Lower leg skin (tissue), 3 donors: ENCODE data around the gene TYSND1.

ENCODE experiments used
- POLR2A ChIP-seq, 2 donors: fragments of 450-650 bp; IDR thresholded peaks; one replicate each; pipeline ENCODE4 v1.6.1; 2016 to 2017; ENCODE audit warnings: antibody characterized with exemption in 2 of 2, mild to moderate bottlenecking in 1 of 2, moderate library complexity in 1 of 2
- TF ChIP-seq, protein P1 (sequence below), 3 donors: fragments of 450-650 bp; IDR thresholded peaks; one replicate each; pipeline ENCODE4 v1.5.1; 2016; ENCODE audit warnings: antibody characterized with exemption in 3 of 3, mild to moderate bottlenecking in 3 of 3, moderate library complexity in 2 of 3

DNA sequence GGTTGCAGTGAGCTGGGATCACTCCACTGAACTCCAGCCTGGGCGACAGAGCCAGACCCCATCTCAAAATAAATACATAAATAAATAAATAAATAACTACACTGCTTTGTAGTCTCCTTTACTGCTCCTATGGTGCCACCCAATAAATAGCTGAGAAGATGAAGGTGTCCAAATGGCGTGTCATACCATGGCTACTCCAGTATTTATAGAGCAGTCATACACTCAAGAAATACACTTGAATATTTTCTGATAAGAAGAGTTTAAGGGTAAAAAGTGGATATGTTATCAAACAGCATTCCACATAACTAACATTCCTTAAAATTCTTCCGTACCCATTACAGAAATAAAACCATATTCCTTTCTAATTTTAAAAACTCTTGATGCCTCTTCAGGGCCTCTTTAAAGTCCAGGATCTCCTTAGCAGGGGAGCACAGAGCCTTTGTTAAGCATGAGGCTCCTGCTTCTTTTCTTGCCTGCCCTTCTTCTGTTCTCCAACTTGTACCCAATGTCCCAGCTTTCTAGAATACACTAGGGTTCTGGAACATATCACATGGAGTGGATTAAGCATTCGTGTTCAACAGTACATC is 31.7 kb upstream of the TYSND1 start:
- TF ChIP-seq, protein P1, sequence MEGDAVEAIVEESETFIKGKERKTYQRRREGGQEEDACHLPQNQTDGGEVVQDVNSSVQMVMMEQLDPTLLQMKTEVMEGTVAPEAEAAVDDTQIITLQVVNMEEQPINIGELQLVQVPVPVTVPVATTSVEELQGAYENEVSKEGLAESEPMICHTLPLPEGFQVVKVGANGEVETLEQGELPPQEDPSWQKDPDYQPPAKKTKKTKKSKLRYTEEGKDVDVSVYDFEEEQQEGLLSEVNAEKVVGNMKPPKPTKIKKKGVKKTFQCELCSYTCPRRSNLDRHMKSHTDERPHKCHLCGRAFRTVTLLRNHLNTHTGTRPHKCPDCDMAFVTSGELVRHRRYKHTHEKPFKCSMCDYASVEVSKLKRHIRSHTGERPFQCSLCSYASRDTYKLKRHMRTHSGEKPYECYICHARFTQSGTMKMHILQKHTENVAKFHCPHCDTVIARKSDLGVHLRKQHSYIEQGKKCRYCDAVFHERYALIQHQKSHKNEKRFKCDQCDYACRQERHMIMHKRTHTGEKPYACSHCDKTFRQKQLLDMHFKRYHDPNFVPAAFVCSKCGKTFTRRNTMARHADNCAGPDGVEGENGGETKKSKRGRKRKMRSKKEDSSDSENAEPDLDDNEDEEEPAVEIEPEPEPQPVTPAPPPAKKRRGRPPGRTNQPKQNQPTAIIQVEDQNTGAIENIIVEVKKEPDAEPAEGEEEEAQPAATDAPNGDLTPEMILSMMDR (IDR thresholded peaks at IDR 0.05), result no peak
- TF ChIP-seq POLR2A (IDR thresholded peaks at IDR 0.05), result no peak
